ENCODE data around the gene DPH6. TPM values are rescaled to one million over a fixed set of nuclear protein-coding genes. Genes with fewer than 3 reads are reported as not detected.

Gene DPH6
- total and polyA plus RNA-seq, 2 experiments from 2014 or later = 14.2 to 28.6 TPM

GRCh38 chr15:35514759-35515158, 31.2 kb downstream of the DPH6 start:
- TF ChIP-seq EZH2 (IDR thresholded peaks at IDR 0.05; ENCODE audit: insufficient read depth, poor library complexity, severe bottlenecking) = no peak
- no peak for TF ChIP-seq EZH2phosphoT487 (IDR thresholded peaks at IDR 0.05; ENCODE audit: insufficient read depth, low read depth)
- Histone ChIP-seq H3K36me3 (ENCODE audit: low read depth) (no peaks in the 10 kb centered on the region), H4K20me1 (ENCODE audit: insufficient read depth) (no peaks in the 10 kb centered on the region), H2AFZ (peak overlapping the region; percentile 34), H3K9me3 (ENCODE audit: low read depth) (no peaks in the 10 kb centered on the region), H3K4me3 (no peak overlapping the region), H3K27me3 (replicated peaks; ENCODE audit: insufficient read depth) (no peaks in the 10 kb centered on the region), H3F3A (ENCODE audit: insufficient read depth) (0 out of 2 replicates have a peak, but pooled peaks cover 12% of the 10 kb centered on the region), H3K9ac (no peak overlapping the region; the same call in 1 of the 2 replicates), H3K9me2 (ENCODE audit: insufficient read depth) (no peaks in the 10 kb centered on the region), H3K27ac (peak overlapping the region; percentile 34), H3K4me2 (ENCODE audit: unreplicated experiment) (peak overlapping the region; percentile 46), H3K4me1 (ENCODE audit: insufficient read depth) (peaks cover 20% of the 10 kb centered on the region), H3K79me2 (ENCODE audit: insufficient read depth) (no peaks in the 10 kb centered on the region)
- in situ Hi-C loops (cut with MboI) = no loop called here
- DNase-seq = peak; percentile 69

GRCh38 chr15:35507932-35508638, 37.9 kb downstream of the DPH6 start:
- H2AFZ ChIP-seq = no peak overlapping the region

GRCh38 chr15:35506272-35506870, 39.6 kb downstream of the DPH6 start:
- H3F3A ChIP-seq (ENCODE audit: insufficient read depth) = no peaks in the 10 kb centered on the region
- no peak overlapping the region for H3K4me2 ChIP-seq (ENCODE audit: unreplicated experiment)
- H3K4me1 ChIP-seq (ENCODE audit: insufficient read depth) = no peaks in the 10 kb centered on the region
- no peaks in the 10 kb centered on the region for H3K9me3 ChIP-seq (ENCODE audit: low read depth)
- no peak overlapping the region for H3K4me3 ChIP-seq
- H2AFZ ChIP-seq = no peak overlapping the region
- no peak for DNase-seq
- H3K9ac ChIP-seq = no peak overlapping the region
- H3K9me2 ChIP-seq (ENCODE audit: insufficient read depth) = no peaks in the 10 kb centered on the region
- no peaks in the 10 kb centered on the region for H3K27me3 ChIP-seq (replicated peaks; ENCODE audit: insufficient read depth)
- H3K79me2 ChIP-seq (ENCODE audit: insufficient read depth) = no peaks in the 10 kb centered on the region
- WGBS, 2 experiments (ENCODE audit: low coverage in 1 of 2, low lambda C conversion rate in 2 of 2, missing lambda C conversion rate in 2 of 2) = 75 to 78% methylated on average over 5 of the region's 5 CpGs
- TF ChIP-seq EZH2phosphoT487 (IDR thresholded peaks at IDR 0.05; ENCODE audit: insufficient read depth, low read depth) = no peak
- TF ChIP-seq EZH2 (IDR thresholded peaks at IDR 0.05; ENCODE audit: insufficient read depth, poor library complexity, severe bottlenecking) = no peak
- in situ Hi-C loops (cut with MboI) = no loop called here
- H4K20me1 ChIP-seq (ENCODE audit: insufficient read depth) = no peaks in the 10 kb centered on the region
- H3K27ac ChIP-seq = no peak overlapping the region
- no peaks in the 10 kb centered on the region for H3K36me3 ChIP-seq (ENCODE audit: low read depth)

More at GRCh38 chr15:35507932-35508638, 37.9 kb downstream of the DPH6 start:
- DNase-seq = no peak
- Histone ChIP-seq H3K4me1 (ENCODE audit: insufficient read depth) (no peaks in the 10 kb centered on the region), H3K9ac (no peak overlapping the region), H3K9me3 (ENCODE audit: low read depth) (no peaks in the 10 kb centered on the region), H3K4me3 (no peak overlapping the region), H3K4me2 (ENCODE audit: unreplicated experiment) (no peak overlapping the region), H3K36me3 (ENCODE audit: low read depth) (no peaks in the 10 kb centered on the region), H3K79me2 (ENCODE audit: insufficient read depth) (no peaks in the 10 kb centered on the region), H3K27me3 (replicated peaks; ENCODE audit: insufficient read depth) (no peaks in the 10 kb centered on the region), H3K9me2 (ENCODE audit: insufficient read depth) (no peaks in the 10 kb centered on the region), H3F3A (ENCODE audit: insufficient read depth) (no peaks in the 10 kb centered on the region), H4K20me1 (ENCODE audit: insufficient read depth) (no peaks in the 10 kb centered on the region), H3K27ac (no peak overlapping the region)
- in situ Hi-C loops (cut with MboI) = no loop called here
- WGBS, 2 experiments (ENCODE audit: low coverage in 1 of 2, low lambda C conversion rate in 2 of 2, missing lambda C conversion rate in 2 of 2) = 88 to 91% methylated on average over 7 of the region's 7 CpGs
- TF ChIP-seq EZH2phosphoT487 (IDR thresholded peaks at IDR 0.05; ENCODE audit: insufficient read depth, low read depth) = no peak
- no peak for TF ChIP-seq EZH2 (IDR thresholded peaks at IDR 0.05; ENCODE audit: insufficient read depth, poor library complexity, severe bottlenecking)

GRCh38 chr15:35505809-35506208, 40.2 kb downstream of the DPH6 start:
- Histone ChIP-seq H3K4me1 (ENCODE audit: insufficient read depth) (no peaks in the 10 kb centered on the region), H3F3A (ENCODE audit: insufficient read depth) (no peaks in the 10 kb centered on the region), H3K9me3 (ENCODE audit: low read depth) (no peaks in the 10 kb centered on the region), H3K4me2 (ENCODE audit: unreplicated experiment) (no peak overlapping the region), H3K27me3 (replicated peaks; ENCODE audit: insufficient read depth) (no peaks in the 10 kb centered on the region), H3K4me3 (no peak overlapping the region), H3K27ac (no peak overlapping the region), H4K20me1 (ENCODE audit: insufficient read depth) (no peaks in the 10 kb centered on the region), H3K9me2 (ENCODE audit: insufficient read depth) (no peaks in the 10 kb centered on the region), H3K9ac (no peak overlapping the region), H3K36me3 (ENCODE audit: low read depth) (no peaks in the 10 kb centered on the region), H2AFZ (peak overlapping the region; percentile 28; the same call in 1 of the 2 replicates), H3K79me2 (ENCODE audit: insufficient read depth) (no peaks in the 10 kb centered on the region)
- TF ChIP-seq EZH2phosphoT487 (IDR thresholded peaks at IDR 0.05; ENCODE audit: insufficient read depth, low read depth) (no peak), EZH2 (IDR thresholded peaks at IDR 0.05; ENCODE audit: insufficient read depth, poor library complexity, severe bottlenecking) (no peak)
- in situ Hi-C loops (cut with MboI) = no loop called here
- no peak for DNase-seq
